Upper lobe of right lung (tissue), 1 donor: Measurements from ENCODE around the gene PKLR. TPM values are rescaled to one million over a fixed set of nuclear protein-coding genes. Genes with fewer than 3 reads are reported as not detected.

ENCODE experiments used
- ATAC-seq: fragments of 200-7000 bp; cut with Tn5 transposase; one replicate; pipeline ENCODE4 v1.9.1; 2020; ENCODE audit warnings: mild to moderate bottlenecking, moderate library complexity
- DNase-seq: peaks from one replicate; pipeline ENCODE4 v3.0.0-alpha.2; 2020
- H3K27ac ChIP-seq: fragments of 200-600 bp; one replicate; pipeline ENCODE4 v1.8.0; 2022
- H3K27me3 ChIP-seq: fragments of 200-600 bp; one replicate; pipeline ENCODE4 v1.8.0; 2022; ENCODE audit warnings: mild to moderate bottlenecking
- H3K36me3 ChIP-seq: fragments of 200-600 bp; one replicate; pipeline ENCODE4 v1.8.0; 2022
- H3K4me1 ChIP-seq: fragments of 200-600 bp; one replicate; pipeline ENCODE4 v1.8.0; 2022
- H3K4me3 ChIP-seq: fragments of 200-600 bp; one replicate; pipeline ENCODE4 v1.8.0; 2022; ENCODE audit warnings: mild to moderate bottlenecking
- H3K9me3 ChIP-seq: fragments of 200-600 bp; one replicate; pipeline ENCODE4 v1.8.0; 2022
- CTCF ChIP-seq: fragments of 200-600 bp; IDR thresholded peaks from one replicate; pipeline ENCODE4 v1.8.0; 2022; ENCODE audit warnings: antibody characterized with exemption
- intact Hi-C: fragments of 100-400 bp; cut with DNase I; formaldehyde crosslinking; loops from one replicate; pipeline ENCODE4 v1.11.0; 2022
- total RNA-seq: library from RNA; stranded (reverse); fragmentation: NEBNext Ultra II Directional; extraction: Animal tissue kit (Norgen Biotek cat#: 25700); gene quantifications from one replicate; pipeline ENCODE4 v1.2.1, GENCODE V29; 2021
- donor health status: DM: no; HTN: yes; CAD: no; lungs with severe emphysema.

PKLR gene
- total RNA-seq, 1 donor from 2014 or later = not detected

GRCh38 chr1:155304558-155305063 is 3.4 kb upstream of the PKLR start:
- H3K4me3 ChIP-seq = no peak overlapping the region
- no peak for ATAC-seq
- TF ChIP-seq CTCF = no peak

GRCh38 chr1:155300553-155301329 is 497 bp downstream of the PKLR start:
- Histone ChIP-seq H3K36me3 (no peaks in the 10 kb centered on the region), H3K9me3 (no peaks in the 10 kb centered on the region), H3K4me3 (no peak overlapping the region), H3K4me1 (no peaks in the 10 kb centered on the region), H3K27me3 (peaks cover 14% of the 10 kb centered on the region), H3K27ac (no peak overlapping the region)
- ATAC-seq (no peak), DNase-seq (no peak)
- TF ChIP-seq CTCF = no peak
- intact Hi-C loops = no loop called here

More at GRCh38 chr1:155304558-155305063, 3.4 kb upstream of the PKLR start:
- Histone ChIP-seq H3K27me3 (no peaks in the 10 kb centered on the region), H3K36me3 (no peaks in the 10 kb centered on the region), H3K27ac (no peak overlapping the region), H3K9me3 (no peaks in the 10 kb centered on the region), H3K4me1 (peaks cover 4% of the 10 kb centered on the region)
- no peak for DNase-seq
- intact Hi-C loops = no loop called here

GRCh38 chr1:155300024-155300423 is 1.2 kb downstream of the PKLR start:
- DNase-seq (no peak), ATAC-seq (no peak)
- H3K9me3 ChIP-seq = no peaks in the 10 kb centered on the region
- intact Hi-C loops = no loop called here
- no peak overlapping the region for H3K27ac ChIP-seq
- no peaks in the 10 kb centered on the region for H3K4me1 ChIP-seq
- TF ChIP-seq CTCF = no peak
- H3K4me3 ChIP-seq = no peak overlapping the region
- H3K36me3 ChIP-seq = no peaks in the 10 kb centered on the region
- H3K27me3 ChIP-seq = peaks cover 22% of the 10 kb centered on the region

GRCh38 chr1:155297384-155297783 is 3.9 kb downstream of the PKLR start:
- DNase-seq = no peak
- Histone ChIP-seq H3K4me3 (no peak overlapping the region), H3K27ac (no peak overlapping the region), H3K9me3 (no peaks in the 10 kb centered on the region), H3K27me3 (peaks cover 34% of the 10 kb centered on the region), H3K4me1 (no peaks in the 10 kb centered on the region), H3K36me3 (no peaks in the 10 kb centered on the region)
- no peak for TF ChIP-seq CTCF
- intact Hi-C loops = no loop called here
- no peak for ATAC-seq

GRCh38 chr1:155296661-155297060 is 4.6 kb downstream of the PKLR start:
- Histone ChIP-seq H3K27ac (no peak overlapping the region), H3K4me1 (no peaks in the 10 kb centered on the region), H3K4me3 (no peak overlapping the region), H3K9me3 (no peaks in the 10 kb centered on the region), H3K36me3 (no peaks in the 10 kb centered on the region), H3K27me3 (peaks cover 34% of the 10 kb centered on the region)
- no peak for DNase-seq
- intact Hi-C loops = no loop called here
- no peak for TF ChIP-seq CTCF
- ATAC-seq = no peak
